Pulmonary artery endothelial cell (primary cell): Measurements from ENCODE around the gene GLS2. TPM values are rescaled to one million over a fixed set of nuclear protein-coding genes. Genes with fewer than 3 reads are reported as not detected.
"Not testable (repeated sequence)": the region's sequence is repeated elsewhere in the genome, so short reads cannot be mapped to it uniquely, and the experiment has no call there.

Experiments used
- DNase-seq: peaks from one replicate; pipeline ENCODE4 v3.0.0-alpha.2; 2011; ENCODE audit warnings: low read depth, low spot score
- total RNA-seq: library from RNA; depleted of rRNA; stranded (reverse); fragments of >200 nt; gene quantifications from 2 replicates; pipeline ENCODE4 v1.2.3, GENCODE V29; 2014

Gene GLS2
- total RNA-seq, 1 donor from 2014 or later, result 0.26 TPM

- peak; percentile 49 for DNase-seq
These were observed 38.9 kb downstream of the GLS2 start, which contains the start of gene TIMELESS for GRCh38 chr12:56448860-56449621. Gene TIMELESS (minus strand): TSS chr12:56449426. CDS start chr12:56434170, 15,256 bp downstream.

- DNase-seq, result not testable (repeated sequence)
These were observed 44.8 kb downstream of the GLS2 start for GRCh38 chr12:56443208-56443607.

- DNase-seq, result no peak
These were observed 50.4 kb downstream of the GLS2 start for GRCh38 chr12:56437430-56438176.

GRCh38 chr12:56434828-56435227 lies 53.1 kb downstream of the GLS2 start:
- no peak for DNase-seq

GRCh38 chr12:56431850-56432249 lies 56.1 kb downstream of the GLS2 start:
- no peak for DNase-seq

- DNase-seq, result no peak
These were observed 56.7 kb downstream of the GLS2 start for GRCh38 chr12:56431288-56431687.

- no peak for DNase-seq
These were observed 62.0 kb downstream of the GLS2 start for GRCh38 chr12:56425940-56426438.

GRCh38 chr12:56425193-56425592 lies 62.8 kb downstream of the GLS2 start:
- DNase-seq, result no peak

Other genes with a start within 250 kb of the GLS2 start
- gene ANKRD52, start 229.8 kb downstream of the GLS2 start, total RNA-seq, result 13.1 and 21.4 TPM in 2 replicates
- gene COQ10A, start 221.2 kb downstream of the GLS2 start, total RNA-seq, result 4.9 and 7.3 TPM in 2 replicates
- gene CS, start 187.8 kb downstream of the GLS2 start, total RNA-seq, result 151 TPM in 2 replicates
- gene CNPY2, start 172.2 kb downstream of the GLS2 start, total RNA-seq, result 73.1 and 82.8 TPM in 2 replicates
- gene PAN2, start 154.2 kb downstream of the GLS2 start, total RNA-seq, result 10.6 and 15.3 TPM in 2 replicates
- gene IL23A, start 149.3 kb downstream of the GLS2 start, total RNA-seq, result 0.13 TPM in 1 of 2 replicates, not detected in the other
- gene STAT2, start 128.1 kb downstream of the GLS2 start, total RNA-seq, result 54.6 and 87.9 TPM in 2 replicates
- gene APOF, start 125.3 kb downstream of the GLS2 start, total RNA-seq, result not detected in 2 replicates
- 14.8 and 25.3 TPM in 2 replicates for gene TIMELESS, start 38.7 kb downstream of the GLS2 start, total RNA-seq
- 0.07 and 0.20 TPM in 2 replicates for gene MIP, start 33.5 kb downstream of the GLS2 start, total RNA-seq
- 1.7 and 1.8 TPM in 2 replicates for gene SPRYD4, start 19.6 kb downstream of the GLS2 start, total RNA-seq
- gene RBMS2, start 33.7 kb upstream of the GLS2 start, total RNA-seq, result 21.6 and 25.7 TPM in 2 replicates
- 16.6 and 26.3 TPM in 2 replicates for gene BAZ2A, start 142.2 kb upstream of the GLS2 start, total RNA-seq
- gene ATP5F1B, start 157.8 kb upstream of the GLS2 start, total RNA-seq, result 633 and 660 TPM in 2 replicates
- 85.3 and 143 TPM in 2 replicates for gene PTGES3, start 200.1 kb upstream of the GLS2 start, total RNA-seq
- gene NACA, start 237.1 kb upstream of the GLS2 start, total RNA-seq, result 1,329 and 1,623 TPM in 2 replicates